HG02571 (cell line): Measurements from ENCODE around the gene RPS21.
"Not testable (repeated sequence)": the region's sequence is repeated elsewhere in the genome, so short reads cannot be mapped to it uniquely, and the experiment has no call there.

Source experiments
- ATAC-seq: cut with Tn5 transposase; IDR thresholded peaks from one replicate; pipeline ENCODE4 v1.9.1; 2021; ENCODE audit warnings: mild to moderate bottlenecking, moderate library complexity; ENCODE audit not compliant: unreplicated experiment

Gene RPS21

DNA sequence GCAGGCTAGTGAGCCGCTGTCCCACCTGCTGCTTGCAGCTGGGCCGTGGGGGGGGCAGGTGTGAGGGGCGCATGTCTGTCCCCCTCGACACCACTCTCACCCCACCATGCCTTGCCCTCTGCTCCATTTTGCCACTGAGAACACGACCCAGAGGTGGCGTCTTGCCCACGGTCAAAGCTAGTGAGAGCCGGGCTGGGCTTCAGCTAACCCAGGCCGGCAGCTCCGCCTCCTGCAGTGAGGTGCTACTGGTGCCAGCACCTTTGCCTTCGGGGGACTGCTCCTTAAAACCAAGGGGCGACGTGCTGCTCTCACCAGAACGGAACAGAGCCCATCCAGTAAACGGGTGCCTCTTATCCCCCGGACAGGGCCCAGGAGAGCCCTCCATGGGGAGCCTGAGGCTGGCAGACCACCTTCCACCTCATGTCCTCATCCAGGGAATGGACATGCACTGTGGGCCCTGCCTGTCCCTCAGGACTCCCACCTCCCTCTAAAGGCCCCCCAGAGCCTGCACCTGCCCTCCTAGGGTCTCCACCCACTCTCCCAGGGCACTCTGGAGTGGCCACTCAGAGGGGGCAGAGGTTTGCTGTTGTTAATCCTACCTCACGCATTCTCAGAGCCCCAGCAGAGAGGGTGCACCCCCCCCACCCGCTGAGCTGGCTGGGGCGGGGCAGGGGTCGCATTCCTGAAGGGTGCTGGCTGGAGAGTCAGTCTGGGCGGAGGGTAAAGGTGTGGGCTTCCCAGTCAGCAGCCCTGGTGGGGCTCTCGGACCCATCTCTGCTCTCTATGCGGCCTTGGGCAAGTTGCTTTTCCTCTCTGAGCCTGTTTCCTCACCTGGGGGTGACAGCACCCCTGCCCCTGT, 37.6 kb downstream of the RPS21 start:
- ATAC-seq = no peak

DNA sequence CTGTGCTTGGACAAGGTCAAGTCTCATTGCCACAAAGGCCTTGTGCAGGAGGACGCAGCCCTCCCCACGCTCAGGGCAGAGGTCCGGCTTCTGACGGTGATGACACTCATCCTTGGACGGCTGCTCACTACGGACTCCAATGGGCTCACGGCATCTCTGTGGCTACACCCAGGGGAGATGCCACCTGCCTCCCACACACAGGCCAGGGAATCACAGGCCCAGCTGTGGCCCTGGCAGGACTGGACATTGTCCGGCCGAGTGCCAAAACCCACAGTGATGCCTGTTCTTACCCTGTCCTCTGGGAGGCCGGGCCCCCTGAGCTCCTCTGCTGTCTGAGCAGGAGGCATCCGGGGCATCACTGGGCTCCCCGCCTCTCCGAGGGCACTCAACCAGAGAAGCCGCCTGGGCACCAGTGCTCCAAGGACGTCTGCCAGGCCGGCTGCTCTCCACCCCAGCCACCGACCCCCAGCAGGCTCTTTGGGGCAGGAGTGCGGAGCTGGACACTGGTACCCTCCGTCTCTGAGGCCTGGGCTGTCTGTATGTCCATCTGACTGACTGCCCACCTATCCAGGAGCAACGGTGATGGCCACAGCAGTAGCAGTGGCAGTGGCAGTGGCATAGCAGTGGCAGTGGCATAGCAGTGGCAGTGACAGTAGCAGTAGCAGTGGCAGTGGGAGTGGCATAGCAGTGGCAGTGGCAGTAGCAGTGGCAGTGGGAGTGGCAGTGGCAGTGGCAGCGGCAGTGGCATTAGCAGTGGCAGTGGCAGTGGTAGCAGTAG, 38.6 kb downstream of the RPS21 start:
- no peak for ATAC-seq

DNA sequence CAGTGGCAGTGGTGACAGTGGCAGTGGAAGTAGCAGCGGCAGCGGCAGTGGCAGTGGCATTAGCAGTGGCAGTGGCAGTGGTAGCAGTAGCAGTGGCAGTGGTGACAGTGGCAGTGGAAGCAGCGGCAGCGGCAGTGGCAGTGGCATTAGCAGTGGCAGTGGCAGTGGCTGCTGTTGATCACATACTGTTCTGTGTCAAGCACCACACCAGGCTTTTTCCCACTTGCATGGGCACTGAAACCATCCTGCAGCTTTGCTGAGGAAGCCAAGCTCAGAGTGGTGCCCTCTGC, 39.1 kb downstream of the RPS21 start:
- not testable (repeated sequence) for ATAC-seq

DNA sequence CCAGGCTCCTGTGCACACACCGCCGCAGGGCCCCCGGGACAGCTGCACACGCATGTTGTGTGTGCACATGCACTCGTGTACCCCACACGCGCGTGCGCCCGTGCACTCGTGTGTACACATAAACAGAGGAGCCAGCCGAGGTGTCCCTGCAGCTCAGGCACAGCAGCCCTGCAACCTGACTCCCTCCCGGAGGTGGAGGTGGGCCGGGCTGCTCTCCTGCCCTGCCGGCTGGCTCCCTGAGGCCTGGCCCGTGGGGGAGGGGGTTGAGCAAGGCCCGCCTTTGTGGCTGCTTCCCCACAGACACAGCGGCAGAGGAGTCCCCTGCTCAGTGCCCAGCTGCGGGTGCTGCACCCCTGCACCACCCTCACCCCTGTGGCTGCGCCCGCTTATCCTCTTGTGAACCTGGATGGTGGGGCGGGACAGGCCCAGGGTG, 39.8 kb downstream of the RPS21 start:
- ATAC-seq = no peak

DNA sequence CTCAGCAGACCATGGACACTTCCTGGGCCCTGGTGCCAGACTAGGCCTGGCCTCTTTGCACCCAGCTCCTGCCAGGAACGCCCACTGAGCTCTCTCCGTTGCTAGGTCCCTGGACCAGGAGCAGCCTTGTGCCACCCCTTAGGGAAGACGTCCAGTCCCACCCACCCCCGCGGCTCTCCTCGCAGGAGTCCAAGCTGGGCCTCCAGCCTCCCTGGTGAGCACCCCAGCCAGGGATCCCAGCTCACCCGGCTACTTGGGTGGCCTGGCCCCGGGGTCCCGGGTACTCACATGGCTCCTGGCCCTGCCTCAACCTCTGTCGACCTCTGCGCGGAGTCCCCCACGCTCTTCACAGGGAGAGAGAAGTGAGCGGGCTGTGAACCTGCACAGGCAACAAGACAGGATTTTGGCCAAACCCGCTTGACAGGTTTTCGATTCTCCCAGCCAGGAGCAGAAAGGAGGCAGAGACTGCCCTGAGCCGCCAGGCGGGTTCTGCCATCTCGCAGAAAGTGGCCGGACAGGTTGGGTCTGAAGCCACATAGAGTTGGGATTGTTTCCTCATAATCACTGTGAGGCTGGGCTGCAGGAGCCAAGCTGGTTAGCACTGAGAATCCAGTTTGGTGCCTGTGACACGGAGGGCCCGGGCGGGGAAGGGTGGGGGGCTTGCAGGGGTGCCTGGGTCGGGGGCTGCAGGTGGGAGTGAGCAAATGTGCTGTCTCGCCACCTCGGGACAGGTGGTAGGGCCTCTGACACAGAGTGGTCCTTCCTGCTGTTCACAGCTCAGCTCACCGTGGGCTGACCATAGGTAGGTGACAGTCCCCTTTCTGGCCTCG, 40.5 kb downstream of the RPS21 start, which contains the start of gene RBBP8NL:
RBBP8NL (minus strand) TSS at position 368 of the 830 bp plus-strand sequence. CDS start 7,892 bp downstream, outside the sequence.
- ATAC-seq = no peak

DNA sequence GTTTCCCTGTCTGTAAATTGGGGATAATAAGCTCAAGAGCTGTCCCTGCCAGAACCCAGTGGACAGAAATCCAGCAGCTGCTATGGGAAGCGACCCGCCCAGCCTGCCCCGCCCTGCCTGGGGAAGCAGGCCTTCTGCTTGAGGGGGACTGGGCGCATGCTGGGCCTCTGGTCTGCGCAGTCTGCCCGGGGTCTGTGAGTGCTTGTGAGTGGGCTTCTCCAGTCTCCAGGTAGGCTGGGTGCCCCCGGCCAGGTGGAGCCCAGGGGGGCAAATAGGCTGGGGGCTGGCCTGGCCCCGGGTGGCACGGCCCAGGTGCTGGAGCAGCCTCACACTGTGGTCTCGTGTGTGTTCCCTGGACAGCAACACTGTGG, 41.1 kb downstream of the RPS21 start:
- no peak for ATAC-seq

DNA sequence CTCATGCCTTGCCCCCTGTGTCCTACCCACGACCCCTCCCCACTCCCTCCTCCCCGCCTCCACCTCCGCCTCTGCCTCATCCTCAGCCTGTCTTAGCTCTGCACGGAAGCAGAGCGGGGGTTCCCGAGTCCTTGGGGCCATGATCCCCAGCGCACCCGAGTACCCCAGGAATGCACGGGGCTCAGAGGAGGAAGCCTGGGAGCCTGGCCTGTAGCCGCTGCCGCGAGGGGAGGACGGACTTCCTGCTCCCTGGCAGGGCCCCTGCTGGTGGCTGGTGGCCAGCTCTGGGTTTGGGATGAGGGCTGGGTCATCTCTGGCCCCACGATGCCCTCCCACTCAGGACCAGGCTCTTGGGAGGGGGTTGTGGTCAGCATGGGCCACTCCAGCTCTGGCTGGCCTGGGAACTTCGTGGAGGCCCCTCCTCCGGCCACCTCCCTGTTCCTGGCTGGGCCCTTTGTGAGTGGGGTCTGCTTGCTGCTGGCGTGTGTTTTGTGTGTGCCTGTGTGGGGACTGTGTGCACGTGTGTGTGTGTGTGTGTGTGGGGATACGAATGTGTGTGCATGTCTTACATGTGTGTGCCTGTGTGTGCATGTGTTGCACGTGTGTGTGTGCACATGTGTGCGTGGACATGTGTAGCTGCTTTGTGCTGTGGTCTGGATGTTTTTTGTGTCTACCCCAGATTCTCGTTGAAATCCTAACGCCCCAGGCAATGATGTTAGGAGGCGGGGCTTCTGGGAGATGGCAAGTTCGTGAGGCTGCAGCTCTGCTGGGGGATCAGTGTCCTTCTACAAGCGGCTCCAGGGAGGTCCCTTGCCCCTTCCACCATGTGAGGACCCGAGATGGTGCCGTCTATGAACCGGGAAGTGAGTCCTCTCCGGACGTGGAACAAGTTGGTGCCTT, 41.7 kb downstream of the RPS21 start:
- ATAC-seq = no peak

DNA sequence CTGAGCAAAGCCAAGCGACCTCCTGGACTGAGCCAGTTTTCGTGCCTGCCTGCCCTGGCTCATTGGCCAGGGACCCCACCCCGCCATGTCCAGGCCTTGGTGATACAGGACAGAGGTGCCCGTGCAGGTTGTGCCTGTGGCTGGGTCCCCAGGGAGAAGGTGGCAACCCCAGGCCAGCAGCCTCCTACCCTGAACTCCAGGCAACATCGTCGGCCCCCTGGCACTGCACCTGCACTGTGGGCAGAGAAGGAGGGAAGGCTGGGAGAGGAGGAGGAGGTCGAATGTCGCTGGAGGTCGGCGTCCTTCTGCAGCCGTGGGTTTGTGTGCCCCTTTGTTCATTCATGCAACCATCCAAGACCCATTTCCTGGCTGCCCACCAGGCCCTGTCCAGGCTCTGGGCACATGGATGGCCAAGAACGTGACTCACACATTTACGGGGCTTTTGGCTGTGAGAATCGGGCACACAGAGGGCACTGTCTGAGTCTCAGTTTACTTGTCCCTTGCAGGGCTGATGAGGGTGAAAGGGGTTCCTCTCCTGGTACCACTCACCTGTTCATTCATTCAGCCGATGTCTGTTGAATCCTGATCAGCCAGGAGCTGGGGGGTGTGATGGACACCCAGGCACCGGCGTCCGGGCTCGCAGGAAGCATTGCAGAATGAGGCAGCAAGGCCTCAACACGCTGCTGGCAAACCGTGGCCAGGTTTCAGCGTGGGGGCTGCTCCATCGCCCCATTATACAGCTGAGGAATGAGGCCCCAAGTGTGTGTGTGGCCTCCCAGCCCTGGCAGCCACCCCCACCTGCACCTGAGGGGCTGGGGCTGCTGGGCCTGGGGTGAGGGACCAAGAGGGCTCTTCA, 42.8 kb downstream of the RPS21 start:
- no peak for ATAC-seq

DNA sequence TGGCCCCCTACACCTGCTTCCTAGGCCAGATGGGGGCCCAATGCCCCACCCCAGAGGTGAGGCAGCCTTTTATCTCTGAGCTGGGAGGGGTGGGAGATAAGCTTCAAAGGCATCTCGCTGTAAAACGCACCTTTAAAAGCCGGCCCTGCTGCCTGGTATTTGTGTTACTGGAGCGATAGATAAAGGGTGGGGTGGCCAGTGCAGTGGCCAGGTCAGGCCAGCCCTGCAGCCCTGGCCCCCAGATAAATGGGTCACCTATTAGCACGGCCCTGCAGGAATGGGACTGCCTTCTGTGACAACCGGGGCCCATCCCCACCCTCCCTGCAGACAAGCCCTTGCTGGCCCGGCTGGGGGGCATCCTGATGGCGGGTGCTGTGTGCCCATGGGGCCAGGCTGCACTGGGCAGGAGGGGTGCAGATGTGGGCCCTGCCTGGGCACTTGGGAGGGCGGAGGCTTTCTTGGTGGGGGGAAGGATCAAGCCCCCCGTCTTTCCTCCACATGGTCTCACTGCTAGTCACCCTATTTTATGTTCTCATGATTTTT, 43.5 kb downstream of the RPS21 start:
- ATAC-seq = no peak

DNA sequence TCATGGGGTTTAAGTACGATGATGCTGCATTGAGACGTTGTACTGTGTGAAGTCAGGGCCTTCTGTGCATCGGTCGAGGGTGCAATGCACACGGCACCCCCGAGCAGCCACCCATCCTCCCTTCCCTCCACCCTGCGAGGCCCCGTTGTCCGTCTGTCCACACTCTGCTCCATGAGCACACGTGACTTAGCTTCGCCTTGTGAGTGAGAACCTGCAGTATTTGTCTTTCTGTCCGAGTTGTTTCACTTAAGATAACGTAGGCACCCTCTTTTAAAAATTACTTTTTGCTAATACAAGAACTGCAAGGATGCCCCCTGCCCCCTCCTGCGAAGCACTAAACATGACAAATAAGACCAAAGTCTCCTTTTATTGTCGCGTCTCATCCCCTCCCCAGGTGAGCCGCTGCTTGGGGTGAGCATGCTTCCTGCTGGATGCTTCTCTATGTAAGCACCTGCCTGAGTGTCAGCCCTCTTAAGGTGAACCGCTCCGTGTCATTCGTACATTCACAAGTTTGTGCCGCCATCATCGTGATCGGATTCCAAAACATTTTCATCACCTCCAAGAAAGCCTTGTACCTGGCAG, 44.1 kb downstream of the RPS21 start:
- no peak for ATAC-seq

DNA sequence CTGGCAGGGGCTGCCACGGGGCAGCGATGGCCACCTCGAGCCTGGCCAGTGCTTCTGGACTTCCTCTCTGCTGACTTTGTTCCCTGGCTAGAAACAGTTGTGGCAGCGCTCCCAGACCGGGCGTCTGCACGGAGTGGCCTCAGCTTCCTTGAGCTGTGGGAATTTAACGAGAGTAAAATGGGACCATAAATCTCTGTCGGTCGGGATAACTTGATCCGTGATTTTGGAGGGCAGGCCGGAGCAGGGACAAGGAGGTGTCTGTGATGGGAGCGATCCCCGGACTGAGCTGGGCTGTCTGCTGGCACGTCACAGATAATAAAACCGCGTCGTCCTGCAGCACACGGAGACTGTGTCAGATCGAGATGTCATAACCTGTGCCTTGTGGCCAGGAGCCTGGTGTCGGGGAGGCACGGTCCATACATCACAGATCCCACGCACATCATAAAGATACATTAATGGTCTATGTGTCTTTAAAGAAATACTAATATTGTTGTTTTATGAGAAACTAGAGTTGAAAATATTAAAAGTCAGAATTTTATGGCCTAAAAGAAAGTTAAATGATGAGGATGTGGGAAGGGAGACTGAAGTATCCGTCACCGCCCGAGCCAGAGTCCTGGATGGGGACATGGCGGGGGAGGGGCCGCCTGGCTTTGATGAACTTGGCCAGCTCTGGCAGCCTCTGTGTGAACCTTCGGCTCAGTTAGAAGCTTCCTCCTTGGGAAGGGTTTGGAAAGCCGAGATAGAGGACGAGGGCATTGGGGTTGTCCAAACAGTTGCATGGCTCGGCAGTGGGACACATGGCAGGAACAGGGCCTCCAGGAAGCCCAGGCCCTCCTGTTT, 47.0 kb downstream of the RPS21 start:
- no peak for ATAC-seq

DNA sequence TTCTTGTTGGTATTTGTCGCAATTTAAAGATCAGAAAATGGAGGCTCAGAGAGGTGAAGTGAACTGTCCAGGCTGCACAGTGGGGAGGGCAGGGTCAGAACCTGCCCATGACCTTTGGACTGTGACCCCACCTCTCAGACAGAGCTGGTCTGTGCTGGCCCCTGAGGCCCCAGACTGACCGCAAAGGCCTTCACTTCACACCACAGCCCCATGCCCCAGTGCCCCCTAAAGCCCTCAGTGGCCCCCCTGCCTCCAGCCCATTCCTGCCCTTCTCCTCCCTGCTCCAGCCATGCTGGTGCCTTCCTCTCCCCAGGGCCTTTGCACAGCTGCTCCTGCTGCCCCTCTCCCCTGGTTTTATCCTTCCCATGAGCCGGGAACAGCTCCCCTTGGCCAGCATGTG, 49.8 kb downstream of the RPS21 start:
- ATAC-seq = no peak

DNA sequence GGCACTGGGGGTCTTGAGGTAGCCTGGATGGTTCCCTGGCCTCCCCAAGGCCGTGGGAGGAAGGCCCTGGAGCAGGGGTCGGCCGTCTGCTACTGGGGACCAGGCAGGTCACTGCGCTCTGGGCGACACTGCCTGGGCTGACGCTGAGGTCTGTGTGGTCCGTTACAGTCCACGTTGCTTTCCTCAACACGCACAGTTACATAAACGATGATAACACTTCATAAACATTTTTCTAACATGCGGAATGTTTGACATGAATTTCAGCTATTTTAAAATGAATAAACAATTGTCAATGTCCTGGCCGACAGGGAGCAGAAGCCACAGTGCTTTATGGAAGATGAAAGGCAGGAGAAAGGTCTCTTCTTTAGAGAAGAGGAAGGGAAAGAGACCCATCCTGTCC, 50.6 kb downstream of the RPS21 start:
- no peak for ATAC-seq

DNA sequence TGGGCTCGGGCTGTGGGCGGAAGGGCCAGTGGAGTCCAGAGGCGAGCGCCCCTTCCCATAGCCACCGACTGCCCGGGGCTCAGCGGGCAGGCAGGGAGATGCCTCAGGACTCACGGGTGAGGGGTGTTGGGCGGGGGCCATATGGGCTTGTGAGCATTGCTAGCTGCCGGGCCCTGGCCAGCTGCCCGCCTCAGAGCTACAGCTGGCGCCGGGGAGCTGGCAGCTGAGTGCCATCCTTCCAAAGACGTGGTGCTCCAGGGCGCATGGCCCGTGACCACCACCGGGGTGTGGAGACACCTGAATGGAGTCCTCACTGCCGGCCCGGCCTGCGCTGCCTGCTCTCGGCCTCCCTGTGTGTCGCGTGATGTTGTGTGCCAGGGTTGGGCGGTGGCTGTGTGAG, 51.0 kb downstream of the RPS21 start:
- no peak for ATAC-seq
